LNCaP clone FGC (cell line): Measurements from ENCODE around the gene OSBPL2.

Experiments used
- DNase-seq: peaks from one replicate; pipeline ENCODE4 v3.0.0-alpha.2; 2011; ENCODE audit warnings: low read depth
- H3K4me3 ChIP-seq: 2 replicates; pipeline ENCODE4 v1.5.1; 2011; ENCODE audit warnings: mild to moderate bottlenecking, low read depth, low read length, control low read depth
- CTCF ChIP-seq: IDR thresholded peaks from 2 replicates; pipeline ENCODE4 v1.5.1; 2012; ENCODE audit warnings: mild to moderate bottlenecking; ENCODE audit not compliant: control insufficient read depth, insufficient read depth; ENCODE audit errors: extremely low read depth

OSBPL2 gene

GRCh38 chr20:62232770-62233645 is 5.3 kb upstream of the OSBPL2 start:
- TF ChIP-seq CTCF: no peak
- H3K4me3 ChIP-seq: no peak overlapping the region
- DNase-seq: no peak

GRCh38 chr20:62233684-62234083 is 4.6 kb upstream of the OSBPL2 start:
- DNase-seq: no peak
- no peak overlapping the region for H3K4me3 ChIP-seq
- no peak for TF ChIP-seq CTCF

- TF ChIP-seq CTCF: no peak
- H3K4me3 ChIP-seq: no peak overlapping the region
- DNase-seq: no peak
Measured at GRCh38 chr20:62234339-62234738, 4.0 kb upstream of the OSBPL2 start.

- H3K4me3 ChIP-seq: no peak overlapping the region
- DNase-seq: no peak
- no peak for TF ChIP-seq CTCF
Measured at GRCh38 chr20:62235001-62235776, 3.1 kb upstream of the OSBPL2 start.

GRCh38 chr20:62235777-62236157 is 2.6 kb upstream of the OSBPL2 start:
- TF ChIP-seq CTCF: no peak
- no peak for DNase-seq

GRCh38 chr20:62236200-62236599 is 2.1 kb upstream of the OSBPL2 start:
- no peak for TF ChIP-seq CTCF
- H3K4me3 ChIP-seq: no peak overlapping the region
- no peak for DNase-seq

More at GRCh38 chr20:62235777-62236157, 2.6 kb upstream of the OSBPL2 start:
- no peak overlapping the region for H3K4me3 ChIP-seq
